T-helper 2 cell (primary cell): ENCODE results near the gene MAGIX.
"Not testable (repeated sequence)": the region's sequence is repeated elsewhere in the genome, so short reads cannot be mapped to it uniquely, and the experiment has no call there.

ENCODE experiments used
- DNase-seq, 5 experiments: peaks; one replicate each; pipeline versions ENCODE4 v3.0.0 to v3.0.0-alpha.2; 2012 to 2022

Gene MAGIX

GRCh38 chrX:49161632-49162031, 926 bp upstream of the MAGIX start:
- DNase-seq: no peak

- DNase-seq: peak; percentile 61 to 86 (median 72)
Measured at GRCh38 chrX:49163555-49164419, 1.2 kb downstream of the MAGIX start.

GRCh38 chrX:49164589-49165360, 2.2 kb downstream of the MAGIX start:
- no peak for DNase-seq

GRCh38 chrX:49165901-49166881, 3.6 kb downstream of the MAGIX start:
- DNase-seq: peak; percentile 28 to 89 (median 62)

GRCh38 chrX:49166914-49167739, 4.6 kb downstream of the MAGIX start:
- DNase-seq: peak in 4 of 5 experiments; percentile 25 to 85 (median 66)

- DNase-seq: no peak
Measured at GRCh38 chrX:49167740-49168108, 5.2 kb downstream of the MAGIX start.

- DNase-seq: peak; percentile 41 to 72 (median 56)
Measured at GRCh38 chrX:49171752-49172279, 9.3 kb downstream of the MAGIX start, which contains the start of gene PLP2. TSS of gene PLP2 (plus strand) at chrX:49171898. CDS start at chrX:49172001, 103 bp downstream.

- DNase-seq: peak; percentile 39 to 80 (median 52)
Measured at GRCh38 chrX:49172280-49172780, 9.8 kb downstream of the MAGIX start.

GRCh38 chrX:49173544-49173943, 11.0 kb downstream of the MAGIX start:
- DNase-seq: not testable (repeated sequence)

GRCh38 chrX:49174723-49175122, 12.2 kb downstream of the MAGIX start:
- DNase-seq: no peak

GRCh38 chrX:49175435-49176274, 13.1 kb downstream of the MAGIX start:
- DNase-seq: no peak

GRCh38 chrX:49176421-49177326, 14.1 kb downstream of the MAGIX start:
- no peak for DNase-seq

- peak in 1 of 5 experiments; percentile 34 for DNase-seq
Measured at GRCh38 chrX:49177338-49177833, 14.8 kb downstream of the MAGIX start.

GRCh38 chrX:49177873-49178480, 15.4 kb downstream of the MAGIX start:
- no peak for DNase-seq

- no peak for DNase-seq
Measured at GRCh38 chrX:49178537-49178936, 16.0 kb downstream of the MAGIX start.

GRCh38 chrX:49179358-49179757, 16.8 kb downstream of the MAGIX start:
- no peak for DNase-seq

- DNase-seq: no peak
Measured at GRCh38 chrX:49183701-49184281, 21.2 kb downstream of the MAGIX start.
